ENCODE results near the gene NRG3. TPM values are rescaled to one million over a fixed set of nuclear protein-coding genes. Genes with fewer than 3 reads are reported as not detected.
A peak's percentile ranks its signal among the peaks of the same experiment; 100 is the strongest.
"Not testable (repeated sequence)": the region's sequence is repeated elsewhere in the genome, so short reads cannot be mapped to it uniquely, and the experiment has no call there.

The NRG3 gene
- total RNA-seq, 1 donor from 2014 or later = 0.39 TPM

DNA sequence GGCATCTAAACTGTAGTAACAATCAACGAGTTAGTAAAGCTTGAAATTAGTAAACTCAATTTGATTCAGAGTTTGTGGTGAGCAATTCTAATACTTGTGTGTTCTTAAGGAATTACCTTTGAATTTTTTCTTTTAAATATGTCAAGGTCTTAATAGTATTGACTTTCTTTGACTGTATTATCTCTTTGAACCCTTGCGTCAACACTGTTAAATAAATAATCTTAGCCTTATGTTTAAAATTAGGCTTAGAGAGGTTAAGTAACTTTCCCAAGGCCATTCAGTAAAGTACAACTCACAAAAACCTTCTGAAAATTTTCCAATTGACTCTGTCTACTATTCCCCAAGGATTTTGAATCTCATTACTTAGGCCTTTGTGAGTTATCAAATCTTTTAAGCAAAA is 716.4 kb downstream of the NRG3 start:
- no peak for DNase-seq

DNA sequence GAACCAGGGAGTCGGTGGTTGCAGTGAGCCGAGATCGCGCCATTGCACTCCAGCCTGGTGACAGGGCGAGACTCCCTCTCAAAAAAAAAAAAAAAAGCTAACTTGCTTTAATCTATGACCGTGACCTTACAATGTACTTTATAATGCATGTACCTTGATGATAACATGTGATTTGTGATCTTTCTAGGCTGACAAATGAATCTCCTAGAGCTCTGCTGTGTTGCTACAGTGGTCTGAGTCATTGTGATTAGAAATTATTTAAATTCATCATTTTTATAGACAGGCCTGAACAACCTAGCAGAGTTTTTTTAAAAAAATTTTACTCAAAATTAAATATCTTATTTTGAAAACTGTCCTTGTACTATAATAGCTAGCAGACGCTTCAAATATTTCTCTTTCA is 722.8 kb downstream of the NRG3 start:
- DNase-seq = no peak

DNA sequence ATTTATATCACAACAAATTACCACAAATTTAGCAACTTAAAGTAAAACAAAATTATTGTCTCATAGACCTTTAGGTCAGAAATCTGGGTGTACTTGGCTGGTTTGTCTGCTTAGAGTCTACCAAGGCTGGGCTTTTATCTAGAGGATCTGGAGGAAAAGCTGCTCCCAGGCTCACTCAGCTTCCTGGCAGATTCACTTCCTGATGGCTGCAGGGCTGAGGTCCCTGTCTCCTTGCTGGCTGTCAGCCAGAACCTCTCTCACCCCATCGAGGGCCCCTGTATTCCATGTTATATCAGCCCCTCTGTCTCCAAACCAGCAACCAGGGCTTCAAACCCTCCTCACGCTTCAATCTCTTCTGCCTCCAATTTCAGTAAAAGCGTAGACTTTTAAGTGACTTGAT is 734.9 kb downstream of the NRG3 start:
- DNase-seq = no peak

DNA sequence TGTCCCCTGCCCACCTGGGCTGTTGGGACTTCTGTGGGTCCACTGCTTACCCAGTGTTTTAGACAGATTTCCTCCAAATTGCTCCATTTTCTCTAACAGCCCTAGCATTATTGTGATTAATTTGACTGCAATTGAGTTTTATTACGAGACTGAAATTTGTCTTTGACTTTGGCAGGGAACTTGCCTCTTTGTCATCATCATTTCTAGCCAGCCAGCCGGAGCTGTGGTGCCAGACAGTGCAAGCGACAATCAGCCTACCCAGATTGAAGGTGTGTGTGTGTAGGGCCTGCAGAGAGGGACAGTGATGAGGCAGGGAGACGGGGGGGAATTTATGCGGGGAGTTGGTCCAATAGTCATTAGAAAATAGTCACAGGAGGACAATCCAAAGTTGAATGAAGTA is 743.0 kb downstream of the NRG3 start:
- DNase-seq = no peak

DNA sequence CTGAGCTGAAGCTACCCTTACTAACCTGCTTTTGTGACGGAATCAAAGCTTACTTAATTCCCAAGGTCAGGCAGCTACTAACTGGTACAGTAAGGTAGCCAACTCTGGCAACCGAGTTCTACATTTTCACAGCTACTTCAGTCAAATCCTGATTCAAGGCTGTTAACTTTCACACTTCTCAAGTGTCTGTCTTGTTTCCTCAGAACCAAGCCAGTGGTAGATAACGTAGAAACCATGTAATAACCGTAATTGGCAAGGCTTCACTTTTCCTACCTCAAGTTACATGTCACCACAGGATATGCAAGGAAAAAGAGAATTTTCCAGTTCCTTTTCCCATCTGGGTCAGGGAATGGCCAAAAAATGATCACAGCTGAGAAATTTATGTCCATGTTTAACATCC is 746.7 kb downstream of the NRG3 start:
- DNase-seq = no peak

DNA sequence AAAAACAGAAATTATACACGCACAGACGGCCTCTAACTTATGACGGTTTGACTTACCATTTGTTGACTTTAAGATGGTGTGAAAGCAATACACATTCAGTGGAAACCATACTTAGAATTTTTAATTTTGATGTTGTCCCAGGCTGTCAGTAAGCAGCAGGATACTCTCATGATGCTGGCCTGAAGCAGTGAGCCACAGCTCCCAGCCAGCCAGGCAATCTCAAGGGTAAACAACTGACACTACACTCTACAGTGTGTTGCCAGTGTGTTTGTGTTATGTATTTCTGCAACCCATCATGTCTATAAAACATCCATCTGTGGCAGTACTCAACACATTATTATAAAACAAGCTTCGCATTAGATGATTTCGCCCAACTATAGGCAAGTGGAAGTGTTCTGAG is 747.5 kb downstream of the NRG3 start:
- DNase-seq = no peak

DNA sequence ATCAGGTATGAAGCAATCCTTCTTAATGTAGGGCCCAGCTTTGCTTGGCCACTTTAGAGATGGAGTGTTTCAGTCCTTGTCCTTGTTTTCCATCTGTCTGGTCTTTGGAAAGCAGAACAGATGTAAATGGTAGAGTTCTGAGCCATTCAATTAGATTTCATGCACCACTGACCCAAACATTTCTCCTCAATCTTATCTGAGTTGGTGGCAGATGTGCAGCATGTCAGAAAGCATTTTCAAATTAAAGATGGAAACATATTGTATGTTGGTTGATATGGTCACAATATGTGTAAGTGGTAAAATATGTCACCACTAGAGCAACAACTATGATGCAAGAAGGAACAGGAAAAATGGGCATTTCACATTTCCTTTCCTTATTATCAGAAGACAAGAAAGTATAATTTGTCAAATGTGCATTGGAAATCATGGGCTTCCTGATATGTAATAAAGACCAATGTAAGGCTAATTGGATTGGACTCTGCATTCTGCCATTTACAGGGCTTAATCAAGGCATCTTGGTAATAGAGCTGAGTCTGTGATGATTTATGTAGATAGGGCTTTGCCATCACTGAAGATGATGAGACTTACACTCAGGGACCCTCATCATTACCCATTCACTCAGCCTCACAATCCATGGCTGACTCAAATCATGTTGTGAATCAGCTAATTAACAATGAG is 750.7 kb downstream of the NRG3 start:
- no peak for DNase-seq

DNA sequence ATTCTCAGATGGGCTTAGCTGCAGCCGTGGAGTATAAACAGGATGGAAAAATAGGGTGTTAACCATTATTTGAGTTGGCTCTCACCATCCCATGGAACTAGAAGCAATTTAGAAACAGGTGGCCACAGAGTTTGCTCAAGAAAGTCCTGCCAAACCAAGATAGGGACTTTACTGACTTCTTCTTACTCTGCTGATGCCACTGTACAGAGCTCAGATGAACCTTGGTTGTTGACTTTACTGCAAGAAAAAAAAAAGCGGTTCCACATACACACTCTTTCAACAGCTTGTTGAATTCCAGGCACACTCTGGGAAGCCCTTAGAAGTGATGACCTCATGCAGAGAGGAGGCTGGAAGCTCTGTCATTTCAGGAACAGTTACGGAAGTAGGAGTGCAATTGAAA is 753.4 kb downstream of the NRG3 start:
- no peak for DNase-seq

DNA sequence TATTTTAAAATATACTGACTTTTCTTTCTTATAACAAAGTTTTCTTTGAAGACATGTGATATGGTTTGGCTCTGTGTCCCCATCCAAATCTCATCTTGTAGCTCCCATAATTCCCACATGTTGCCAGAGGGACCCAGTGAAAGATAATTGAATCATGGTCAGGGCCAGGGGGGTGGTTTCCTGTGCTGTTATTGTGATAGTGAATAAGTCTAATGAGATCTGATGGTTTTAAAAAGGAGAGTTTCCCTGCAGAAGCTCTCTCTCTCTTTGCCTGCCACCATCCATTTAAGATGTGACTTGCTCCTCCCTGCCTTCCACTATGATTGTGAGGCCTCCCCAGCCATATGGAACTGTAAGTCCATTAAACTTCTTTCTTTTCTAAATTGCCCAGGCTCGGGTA is 768.1 kb downstream of the NRG3 start:
- DNase-seq = no peak

DNA sequence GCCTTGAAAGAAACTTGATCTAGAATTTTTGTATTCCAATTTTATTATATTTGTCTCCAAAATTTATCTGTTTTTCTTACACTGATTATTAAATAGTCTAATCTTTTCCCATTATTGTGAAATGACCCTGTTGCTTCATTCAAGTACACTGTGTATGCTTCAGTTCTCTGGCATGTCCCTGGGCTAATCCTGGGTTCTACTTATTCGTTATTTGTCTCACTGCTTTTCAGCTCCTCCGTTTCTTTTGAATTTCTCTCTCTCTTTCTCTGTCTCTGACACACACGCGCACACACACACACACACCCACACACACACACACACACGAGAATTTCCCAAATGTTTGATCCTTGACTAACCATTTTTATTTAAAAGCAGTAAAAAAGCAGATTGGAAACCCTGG is 768.6 kb downstream of the NRG3 start:
- DNase-seq = no peak

DNA sequence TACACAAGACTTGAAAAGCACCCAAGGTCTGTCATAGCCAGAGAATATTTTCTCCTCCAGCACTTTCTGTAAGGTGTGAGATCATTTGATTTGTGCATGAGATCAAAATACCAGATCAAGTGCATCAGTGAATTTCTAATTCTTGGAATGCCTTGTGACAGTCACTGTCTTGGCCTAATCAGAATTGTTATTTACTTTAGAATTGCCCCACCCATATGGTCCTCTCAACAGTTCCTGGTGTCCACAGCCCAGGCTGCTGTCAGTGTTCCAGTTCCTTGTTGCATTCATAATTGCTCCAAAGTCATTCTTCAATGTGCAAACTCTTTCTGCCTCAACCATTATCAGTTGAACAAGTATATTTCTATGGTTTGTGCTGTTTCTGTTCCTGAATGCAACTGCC is 770.2 kb downstream of the NRG3 start:
- DNase-seq = no peak

DNA sequence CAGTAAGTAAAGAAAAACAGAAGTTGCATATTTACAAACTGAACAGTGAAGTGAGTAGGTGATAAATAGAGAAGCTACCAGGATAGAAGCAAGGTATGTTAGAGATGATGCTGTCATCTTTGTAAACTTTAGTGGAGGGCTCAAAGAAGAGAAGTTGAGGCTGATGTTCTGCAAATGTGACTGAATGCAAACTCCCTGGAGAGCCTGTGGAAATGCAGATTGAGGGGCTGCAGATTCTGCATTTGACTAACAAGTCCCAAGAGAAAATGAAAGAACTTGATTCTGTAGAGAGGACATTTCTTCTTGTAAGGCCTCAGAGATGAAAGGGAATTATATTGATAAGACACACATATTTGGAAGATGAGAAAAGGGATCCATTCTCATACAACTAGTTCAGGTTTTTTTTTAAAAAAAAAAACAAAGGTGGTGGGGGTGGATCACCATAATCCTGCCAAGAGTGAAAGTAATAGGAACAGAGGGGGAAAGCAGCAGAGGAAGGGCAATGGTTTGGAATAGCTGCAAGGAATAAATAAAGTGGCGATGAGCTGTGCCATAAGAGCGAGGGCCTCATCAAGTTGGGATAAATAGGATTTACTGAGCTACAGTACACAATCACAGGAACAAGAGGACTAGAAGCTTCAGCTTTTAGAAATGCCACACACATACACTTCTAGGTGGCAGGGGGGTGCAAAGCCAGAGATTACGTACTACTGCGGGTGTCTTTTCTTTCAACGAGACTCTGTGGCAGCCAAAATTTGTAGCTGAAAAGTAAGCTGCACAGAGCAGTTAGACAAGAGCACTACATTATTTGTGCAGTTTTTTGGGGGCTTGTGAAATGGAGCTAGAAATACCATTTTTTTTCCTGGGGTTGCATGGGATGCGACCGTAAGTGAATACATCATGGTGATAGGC is 778.5 kb downstream of the NRG3 start:
- DNase-seq = no peak

DNA sequence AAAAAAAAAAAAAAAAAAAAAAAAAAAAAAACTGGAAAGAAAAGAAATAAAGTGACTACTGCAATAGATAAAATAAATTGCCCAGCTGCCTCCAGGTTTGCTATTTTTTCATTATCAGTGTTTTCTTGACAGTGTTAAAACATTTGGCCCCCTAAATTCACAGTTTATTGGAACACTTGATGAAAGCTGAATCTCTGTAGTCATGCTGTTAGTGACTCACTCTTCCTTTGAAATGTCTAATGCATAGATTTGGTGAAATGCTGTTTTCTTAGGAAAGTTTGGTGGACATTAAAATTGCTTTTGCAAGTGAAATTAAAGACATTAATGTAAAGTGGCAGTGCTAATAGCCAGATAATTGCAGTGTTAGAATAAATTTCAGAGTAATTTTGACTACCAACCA is 785.2 kb downstream of the NRG3 start:
- DNase-seq = no peak

DNA sequence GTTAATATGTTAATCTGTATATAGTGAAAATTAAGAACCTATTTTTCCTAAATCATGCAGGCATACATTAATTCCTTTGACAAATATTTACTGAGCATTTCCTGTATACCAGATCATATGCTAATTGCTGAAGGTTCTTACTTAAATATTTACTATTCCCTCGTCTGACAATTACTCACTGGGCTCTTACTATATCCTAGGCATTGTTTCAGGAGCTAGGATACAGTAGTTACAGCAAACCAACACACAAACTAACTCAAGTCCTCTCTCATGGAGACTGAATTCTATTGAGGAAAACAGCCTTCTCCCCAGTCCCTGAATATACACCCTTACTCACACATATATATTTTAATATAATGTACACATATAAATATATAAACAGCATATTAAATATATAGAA is 786.0 kb downstream of the NRG3 start:
- no peak for DNase-seq

DNA sequence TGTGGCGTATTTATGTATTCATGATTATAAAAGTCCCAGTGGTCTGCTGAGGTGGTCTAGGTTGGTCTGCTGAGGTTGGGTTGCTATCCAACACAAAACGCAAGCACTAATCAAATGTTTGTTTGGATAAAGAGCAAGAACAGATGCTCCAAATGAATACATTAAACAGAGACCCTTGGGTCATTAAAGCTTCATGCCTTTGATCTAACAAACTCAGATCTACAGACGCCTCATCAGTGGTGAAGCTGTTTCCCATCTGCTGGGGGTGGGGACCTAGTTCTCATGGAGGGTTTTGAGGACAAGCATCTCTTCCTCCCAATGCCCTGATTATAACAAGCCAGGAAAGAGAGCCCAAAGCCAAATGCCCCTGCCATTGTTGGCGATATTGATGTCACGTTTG is 786.7 kb downstream of the NRG3 start:
- DNase-seq = no peak

DNA sequence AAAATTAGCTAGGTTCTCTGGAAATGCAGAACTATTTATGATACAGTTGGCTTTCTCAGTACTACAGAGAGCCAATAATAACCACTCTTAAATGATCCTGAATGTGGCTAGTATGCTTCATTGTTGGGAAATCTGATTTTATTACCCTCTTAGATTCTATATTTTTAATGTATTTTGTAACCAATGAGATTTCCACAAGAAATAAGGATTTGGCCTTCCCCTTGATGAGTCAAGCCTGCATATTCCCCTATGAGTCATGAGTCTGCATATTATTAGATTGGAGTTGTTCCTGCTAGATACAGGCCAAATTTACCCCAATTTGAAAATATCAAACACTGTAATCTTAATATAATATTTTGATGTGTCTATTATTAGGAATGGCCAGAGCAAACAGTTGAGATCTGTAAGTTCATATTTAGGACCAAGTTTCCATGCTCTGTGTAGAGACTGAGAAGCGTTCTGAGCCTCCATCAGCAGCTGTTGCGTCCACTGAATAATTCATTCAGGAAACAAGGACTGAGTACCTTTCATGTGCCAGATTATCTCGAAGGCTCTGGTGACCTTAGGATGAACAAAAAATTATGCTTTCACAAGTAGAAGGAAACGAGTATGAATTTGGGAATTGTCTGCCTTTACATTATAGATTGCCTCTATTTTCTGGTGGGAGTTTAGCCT is 793.4 kb downstream of the NRG3 start:
- peak; percentile 63 for DNase-seq

DNA sequence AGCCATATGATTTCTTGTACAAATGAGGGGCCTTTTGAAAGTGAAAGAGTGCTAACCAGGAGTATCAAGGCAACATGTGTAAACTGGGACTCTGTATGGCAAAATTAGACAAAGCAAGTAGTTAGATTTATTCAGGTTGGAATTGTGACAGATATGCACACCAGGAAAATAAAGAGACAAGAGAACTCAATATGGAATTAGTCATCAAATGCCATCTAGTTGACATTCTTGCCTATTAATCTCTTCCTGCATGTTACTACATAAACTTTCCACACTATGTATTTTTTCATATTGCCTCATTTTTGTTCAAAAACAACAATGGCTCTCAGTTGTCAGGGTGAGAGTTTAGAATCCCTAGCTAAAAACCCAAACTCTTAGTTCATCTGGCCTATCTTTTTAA is 799.0 kb downstream of the NRG3 start:
- DNase-seq = no peak

DNA sequence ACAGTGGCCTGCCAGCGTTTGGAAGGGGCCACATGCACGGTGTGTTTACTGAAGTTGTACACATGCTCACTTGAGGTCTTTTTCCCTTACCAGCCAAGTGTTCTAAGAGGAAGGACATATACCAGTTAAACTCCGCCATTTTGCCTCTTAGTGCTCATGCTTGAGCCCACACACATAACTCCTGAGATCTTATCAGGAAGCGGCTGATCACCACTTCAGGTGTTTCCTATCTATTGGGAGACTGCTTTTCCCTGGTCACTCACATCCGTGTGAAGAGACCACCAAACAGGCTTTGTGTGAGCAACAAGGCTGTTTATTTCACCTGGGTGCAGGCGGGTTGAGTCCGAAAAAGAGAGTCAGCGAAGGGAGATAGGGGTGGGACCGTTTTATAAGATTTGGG is 802.9 kb downstream of the NRG3 start:
- DNase-seq = not testable (repeated sequence)

DNA sequence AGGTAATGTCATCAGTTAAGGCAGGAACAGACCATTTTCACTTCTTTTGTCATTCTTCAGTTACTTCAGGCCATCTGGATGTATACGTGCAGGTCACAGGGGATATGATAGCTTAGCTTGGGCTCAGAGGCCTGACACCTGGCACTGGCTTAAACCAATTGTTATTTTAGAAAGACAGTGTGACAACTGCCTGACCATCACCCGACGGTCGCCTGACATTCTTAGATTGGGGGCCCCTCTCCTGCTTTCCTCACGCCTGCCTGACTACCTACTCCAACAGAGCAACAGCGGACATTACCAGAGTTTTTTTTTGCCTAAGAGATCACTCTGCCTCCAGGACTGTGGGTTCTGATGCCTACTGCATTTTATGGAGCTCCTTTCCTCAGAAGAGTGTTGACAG is 803.5 kb downstream of the NRG3 start:
- DNase-seq = not testable (repeated sequence)

DNA sequence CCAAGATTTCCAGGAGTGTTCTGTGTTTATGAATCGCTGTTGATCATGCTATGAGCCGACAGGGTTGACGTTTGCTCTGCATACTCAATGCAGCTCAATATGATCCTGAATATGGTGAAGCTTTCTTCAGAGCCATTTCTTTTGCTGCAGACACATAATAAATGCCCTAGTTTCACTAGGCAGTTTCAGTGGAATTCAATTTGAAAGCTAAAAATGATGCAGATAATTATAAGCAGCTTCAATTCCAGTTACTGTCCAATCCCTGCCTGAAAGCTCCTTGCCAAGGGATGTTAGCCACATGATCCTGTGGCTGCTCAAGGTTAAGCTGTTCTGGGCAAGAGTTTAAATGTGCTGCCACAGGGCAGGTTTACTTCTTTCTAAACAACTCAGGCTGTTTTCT is 805.6 kb downstream of the NRG3 start:
- DNase-seq = no peak

DNA sequence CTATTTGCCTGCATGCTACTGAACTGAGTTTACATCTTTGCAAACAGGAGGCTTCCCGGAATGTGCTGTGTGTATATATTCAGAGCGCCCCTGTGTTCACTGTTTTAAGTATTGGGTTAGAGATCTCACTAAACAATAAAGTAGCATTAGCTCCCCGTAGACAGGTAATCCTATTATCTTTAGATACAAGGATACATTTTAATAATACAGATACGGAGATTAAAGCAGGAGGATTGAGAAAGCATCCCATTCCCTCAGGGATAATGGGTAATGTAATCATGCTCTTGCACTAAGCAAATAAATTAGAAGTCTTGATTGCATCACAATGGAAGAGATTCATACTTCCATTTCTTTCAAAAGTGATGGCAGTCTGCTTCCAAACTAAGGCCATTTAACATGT is 809.0 kb downstream of the NRG3 start:
- DNase-seq = no peak

DNA sequence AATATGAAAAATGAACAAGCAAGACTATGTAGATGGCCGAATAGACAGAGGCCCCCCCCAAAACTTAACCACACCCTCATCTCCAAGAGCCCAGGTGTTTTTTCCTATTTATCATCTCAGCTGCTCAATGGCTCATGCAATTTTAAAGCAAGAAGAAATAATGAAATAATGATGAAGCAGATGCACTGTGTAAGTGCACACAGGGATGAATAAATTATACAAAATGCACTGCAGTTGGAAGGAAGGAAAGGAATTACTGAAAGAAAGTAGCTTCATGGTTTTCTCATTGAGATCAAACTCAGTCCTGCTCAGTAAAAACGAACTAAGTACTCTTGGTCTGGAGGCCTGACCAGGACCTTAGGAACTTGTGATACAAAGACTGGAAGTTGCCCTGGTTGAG is 810.1 kb downstream of the NRG3 start:
- no peak for DNase-seq

DNA sequence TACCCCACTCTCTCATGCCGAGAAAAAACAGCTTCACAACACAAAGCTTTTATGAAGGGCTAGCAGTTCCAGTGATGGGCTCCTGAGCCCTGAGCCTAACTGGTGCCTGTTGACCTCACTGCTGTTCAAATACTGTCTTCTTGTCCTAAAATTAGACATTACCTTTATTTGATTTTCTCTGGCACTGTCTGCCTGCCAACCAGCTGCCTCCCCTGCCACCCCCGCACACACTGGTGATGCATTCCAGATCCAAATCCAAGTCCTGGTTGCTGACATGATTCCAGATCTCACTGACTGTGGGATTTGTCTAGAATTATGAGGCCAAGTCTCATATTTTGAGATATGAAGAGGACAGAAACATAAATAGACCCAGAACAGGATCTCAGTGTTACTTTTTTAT is 816.2 kb downstream of the NRG3 start:
- no peak for DNase-seq

All from skin of body (tissue), 2 donors.